ENCODE results near the gene NSMF. TPM values are rescaled to one million over a fixed set of nuclear protein-coding genes. Genes with fewer than 3 reads are reported as not detected.

NSMF gene
- total RNA-seq, 1 donor from 2014 or later = 8.7 TPM

DNA sequence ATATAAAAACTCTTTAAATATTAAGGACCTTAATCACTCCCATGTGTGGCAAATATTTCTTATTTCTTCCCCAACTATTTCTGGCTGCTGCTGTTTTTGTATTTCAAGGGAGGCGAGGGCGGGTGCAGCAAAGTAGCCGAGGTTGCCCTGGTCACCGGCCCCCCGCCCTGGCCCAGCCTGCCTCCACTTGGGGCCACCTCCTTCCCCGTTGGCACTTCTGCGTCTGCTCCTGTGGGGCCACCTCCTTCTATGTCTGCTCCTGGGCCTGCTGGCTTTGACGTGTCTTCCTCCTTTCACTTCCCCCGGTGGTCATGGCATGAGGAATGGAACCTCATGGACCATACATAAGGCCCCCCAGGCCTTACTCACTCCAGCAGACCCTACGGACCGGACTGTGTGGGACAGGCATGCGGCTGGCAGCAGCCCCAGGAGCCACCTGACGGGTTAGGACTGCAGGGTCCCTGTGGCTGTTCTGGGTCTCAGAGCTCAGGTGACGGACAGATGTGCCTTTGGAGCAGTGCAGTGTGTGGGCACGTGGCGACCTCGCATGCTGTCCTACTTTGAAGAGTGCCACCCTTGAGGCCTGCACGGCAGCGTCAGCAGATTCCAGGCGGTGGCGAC, 12.2 kb downstream of the NSMF start:
- DNase-seq (ENCODE audit: low spot score) = no peak

DNA sequence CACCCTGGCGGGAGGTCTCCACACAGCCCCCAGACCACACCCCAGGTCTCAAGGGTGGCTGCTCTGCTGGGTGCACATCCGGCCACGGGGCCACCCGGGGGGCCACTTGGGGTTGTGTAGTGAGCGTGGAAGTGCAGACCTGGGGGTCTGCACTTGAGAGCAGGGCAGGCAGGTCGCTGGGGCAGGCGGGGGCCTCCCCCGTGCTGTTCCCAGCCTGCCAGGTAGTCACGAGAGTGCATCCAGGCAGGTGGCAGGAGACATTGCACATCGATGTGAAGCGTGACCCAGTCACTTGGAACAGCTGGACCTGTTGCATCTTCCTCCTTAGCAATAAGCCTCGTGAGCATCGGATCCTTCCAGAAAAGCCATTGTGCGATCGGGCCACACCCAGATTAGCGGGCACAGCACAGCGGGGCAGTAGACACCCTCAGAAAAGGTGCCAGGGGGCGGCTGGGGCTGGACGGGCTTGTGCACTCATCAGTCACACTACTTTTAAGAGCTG, 13.2 kb downstream of the NSMF start:
- no peak for DNase-seq (ENCODE audit: low spot score)

DNA sequence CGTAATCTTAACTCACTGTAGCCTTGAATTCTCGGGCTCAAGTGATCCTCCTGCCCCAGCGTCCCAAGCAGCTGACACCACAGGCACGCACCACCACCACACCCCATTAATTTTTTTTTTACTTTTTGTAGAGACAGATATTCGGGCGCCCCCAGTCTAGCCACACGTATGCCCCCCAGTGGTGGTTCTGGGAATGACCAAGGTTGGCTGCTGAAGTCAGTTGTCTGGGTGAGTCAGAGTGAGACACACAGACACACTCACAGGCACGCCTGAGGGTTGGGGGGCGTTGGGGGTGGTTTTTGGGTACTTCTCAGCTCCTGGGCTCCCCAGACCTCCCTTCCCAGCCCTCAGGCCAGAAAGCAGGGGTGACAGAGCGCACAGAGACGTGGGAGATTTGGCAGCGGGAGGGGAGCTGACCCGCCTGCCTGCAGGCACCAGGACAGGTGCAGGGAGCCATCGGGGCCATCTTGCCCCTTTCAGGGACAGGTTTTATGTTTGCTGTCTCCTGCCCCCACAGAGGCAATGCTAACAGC, 13.8 kb downstream of the NSMF start:
- peak; percentile 62 for DNase-seq (ENCODE audit: low spot score)

DNA sequence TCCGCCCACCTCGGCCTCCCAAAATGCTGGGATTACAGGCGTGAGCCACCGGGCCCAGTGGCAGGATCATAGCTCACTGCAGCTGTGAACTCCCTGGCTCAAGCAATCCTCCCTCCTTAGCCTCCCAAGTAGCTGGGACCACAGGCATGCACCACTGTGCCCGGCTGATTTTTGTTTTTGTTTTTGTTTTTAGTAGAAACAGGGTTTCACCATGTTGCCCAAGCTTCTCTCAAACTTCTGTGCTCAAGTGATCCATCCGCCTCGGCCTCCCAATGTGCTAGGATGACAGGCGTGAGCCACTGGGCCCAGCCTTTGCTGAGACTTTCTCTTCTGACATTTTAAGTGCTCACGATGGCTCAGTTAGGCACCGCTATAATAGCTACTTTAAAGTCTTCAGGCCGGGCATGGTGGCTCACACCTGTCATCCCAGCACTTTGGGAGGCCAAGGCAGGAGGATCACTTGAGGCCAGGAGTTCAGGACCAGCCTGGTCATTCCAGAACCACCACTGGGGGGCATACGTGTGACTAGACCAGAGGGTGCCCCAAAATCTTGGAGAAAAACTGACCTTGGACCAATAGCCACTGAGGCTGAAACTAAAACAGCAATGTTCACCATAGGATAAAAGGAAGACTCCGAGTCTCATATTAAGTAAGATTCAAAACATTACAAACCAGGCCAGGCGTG, 14.9 kb downstream of the NSMF start:
- DNase-seq (ENCODE audit: low spot score) = no peak

DNA sequence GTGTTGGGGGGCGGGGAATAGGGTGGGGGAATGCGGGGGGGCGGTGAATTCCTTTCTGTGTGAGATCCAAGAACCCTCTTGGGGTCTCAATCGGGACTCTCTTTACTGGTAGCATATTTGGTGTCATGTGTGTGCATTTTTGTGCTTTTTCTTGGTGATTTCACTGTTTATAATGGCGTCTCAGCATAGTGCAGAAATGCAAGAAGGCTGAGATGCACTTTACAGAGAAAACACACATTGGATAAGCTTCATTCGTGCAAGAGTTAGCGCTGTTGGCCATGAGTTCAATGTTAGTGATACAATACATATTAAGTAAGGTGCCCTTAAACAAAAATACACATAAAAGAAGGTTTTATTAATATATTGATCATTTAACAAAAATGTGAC, 17.2 kb downstream of the NSMF start:
- no peak for DNase-seq (ENCODE audit: low spot score)

DNA sequence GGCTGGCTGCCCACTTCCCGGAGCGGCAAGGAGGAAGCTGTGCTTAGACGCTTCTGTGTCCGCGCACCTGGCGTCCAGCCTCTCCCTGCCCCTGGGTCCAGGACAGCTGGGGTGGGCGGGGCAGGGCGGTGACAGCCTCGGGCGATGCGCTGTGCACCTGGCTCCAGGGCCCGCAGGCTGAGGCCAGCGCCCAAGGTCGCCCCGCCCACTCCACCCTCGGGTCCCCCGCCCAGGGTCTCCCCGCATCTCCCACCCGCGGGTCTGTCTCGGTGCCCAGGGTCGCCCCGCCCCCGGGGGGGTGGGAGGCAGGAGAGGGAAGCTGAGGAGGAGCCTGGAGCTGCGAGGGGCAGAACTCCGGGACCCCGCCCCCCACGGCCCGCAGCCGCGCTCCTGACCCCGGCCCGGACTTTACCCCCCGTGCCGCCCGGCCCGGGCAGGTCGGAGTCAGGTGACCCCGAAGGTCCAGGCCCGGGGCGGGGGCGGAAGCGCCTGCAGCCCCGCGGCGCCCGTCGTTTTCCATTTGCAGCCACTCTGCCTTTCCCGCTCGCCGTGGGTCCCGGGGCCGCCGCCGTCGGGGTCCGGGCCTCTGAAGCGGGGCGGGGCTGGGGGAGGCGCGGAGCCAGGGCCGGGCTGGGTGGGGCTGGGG, 17.7 kb downstream of the NSMF start, which contains the start of gene ENTPD8:
ENTPD8 (minus strand) TSS at position 69 of the 646 bp plus-strand sequence. CDS start 3,072 bp downstream, outside the sequence.
- no peak for DNase-seq (ENCODE audit: low spot score)

DNA sequence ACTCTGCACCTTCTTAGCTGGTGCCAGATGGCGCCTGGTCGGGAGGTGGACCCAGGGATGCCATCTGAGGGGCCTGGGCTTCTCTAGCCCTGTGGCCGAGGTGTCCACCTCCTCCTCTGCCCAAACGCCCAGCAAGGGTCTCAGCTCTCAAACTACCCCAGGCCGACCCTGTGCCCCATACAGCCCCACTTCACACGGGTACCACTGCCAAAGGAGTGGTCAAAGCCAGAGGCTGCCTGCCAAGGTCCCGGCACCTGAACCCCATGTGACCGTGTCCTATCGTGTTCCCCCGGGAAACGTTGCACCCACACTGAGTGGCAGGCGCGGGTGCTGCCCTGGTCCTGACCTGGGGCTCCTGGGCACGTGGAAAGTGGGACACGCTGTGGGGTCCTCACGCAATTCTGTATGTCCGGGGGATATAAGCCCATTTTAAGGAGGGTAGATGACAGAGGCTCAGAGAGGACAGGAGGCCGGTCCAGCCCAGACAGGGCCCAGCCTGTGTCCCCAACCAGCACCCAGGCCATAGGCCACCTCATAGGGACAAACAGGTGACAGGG, 19.9 kb downstream of the NSMF start:
- no peak for DNase-seq (ENCODE audit: low spot score)

DNA sequence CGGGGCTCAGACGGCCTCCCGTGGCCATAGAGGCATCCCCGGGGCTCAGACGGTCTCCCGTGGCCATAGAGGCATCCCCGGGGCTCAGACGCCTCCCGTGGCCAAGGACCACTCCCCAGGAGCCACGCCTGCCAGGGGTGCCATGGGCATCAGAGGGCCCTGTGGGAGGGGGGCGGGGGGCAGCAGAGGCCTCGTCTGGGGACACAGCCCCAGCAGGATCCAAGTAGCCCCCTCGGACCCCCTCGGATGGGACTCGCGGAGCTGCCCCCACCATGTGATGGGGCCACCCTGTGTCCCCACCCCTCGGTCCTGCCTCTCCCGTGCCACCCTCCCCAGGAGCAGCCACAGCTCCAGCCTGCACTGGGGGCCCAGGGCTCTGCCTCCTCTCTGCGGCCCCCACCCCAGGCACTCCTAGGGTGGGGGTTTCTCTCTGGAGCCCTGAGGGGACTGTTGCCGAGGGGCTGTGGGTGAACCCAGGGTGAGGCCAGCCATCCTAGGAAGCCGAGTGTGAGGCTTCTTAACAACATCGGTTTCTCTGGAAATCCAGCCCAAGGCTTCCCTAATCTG, 20.5 kb downstream of the NSMF start:
- no peak for DNase-seq (ENCODE audit: low spot score)

DNA sequence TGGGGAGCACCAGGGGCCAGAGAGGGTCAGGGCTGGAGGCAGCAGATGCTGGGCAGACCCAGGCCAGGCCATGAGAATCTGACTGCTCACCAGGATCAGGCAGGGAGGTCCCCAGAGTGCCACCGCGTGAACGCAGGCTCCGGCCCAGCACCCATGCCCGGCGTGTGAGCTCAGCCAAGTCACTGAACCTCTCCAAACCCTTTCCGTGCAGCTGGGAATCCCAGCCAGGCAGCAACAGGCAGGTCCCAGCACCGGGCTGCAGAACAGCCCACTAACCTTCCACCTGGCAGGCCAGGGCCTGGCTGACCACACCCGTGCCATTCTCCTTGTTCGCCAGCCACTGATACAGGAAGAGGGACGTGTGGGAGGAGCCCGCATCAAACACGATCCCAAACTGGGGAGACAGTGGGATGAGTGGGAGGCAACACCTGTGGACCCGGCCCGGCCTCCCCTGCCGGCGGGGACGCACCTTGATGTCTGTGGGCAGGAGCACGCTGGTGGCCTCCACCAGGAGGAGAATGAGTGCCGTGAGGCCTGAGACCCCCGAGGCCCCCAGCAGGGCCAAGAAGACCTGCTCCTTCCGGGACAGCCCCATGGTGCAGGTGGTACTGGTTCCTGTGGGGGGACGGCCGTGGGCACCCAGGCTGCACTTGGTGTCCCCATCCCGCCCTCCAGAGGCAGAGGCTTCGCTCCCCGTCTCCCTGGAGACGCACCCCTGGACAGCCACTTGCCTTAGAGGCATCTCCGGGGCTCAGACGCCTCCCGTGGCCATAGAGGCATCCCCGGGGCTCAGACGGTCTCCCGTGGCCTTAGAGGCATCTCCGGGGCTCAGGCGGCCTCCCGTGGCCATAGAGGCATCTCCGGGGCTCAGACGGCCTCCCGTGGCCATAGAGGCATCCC, 21.2 kb downstream of the NSMF start:
- no peak for DNase-seq (ENCODE audit: low spot score)

DNA sequence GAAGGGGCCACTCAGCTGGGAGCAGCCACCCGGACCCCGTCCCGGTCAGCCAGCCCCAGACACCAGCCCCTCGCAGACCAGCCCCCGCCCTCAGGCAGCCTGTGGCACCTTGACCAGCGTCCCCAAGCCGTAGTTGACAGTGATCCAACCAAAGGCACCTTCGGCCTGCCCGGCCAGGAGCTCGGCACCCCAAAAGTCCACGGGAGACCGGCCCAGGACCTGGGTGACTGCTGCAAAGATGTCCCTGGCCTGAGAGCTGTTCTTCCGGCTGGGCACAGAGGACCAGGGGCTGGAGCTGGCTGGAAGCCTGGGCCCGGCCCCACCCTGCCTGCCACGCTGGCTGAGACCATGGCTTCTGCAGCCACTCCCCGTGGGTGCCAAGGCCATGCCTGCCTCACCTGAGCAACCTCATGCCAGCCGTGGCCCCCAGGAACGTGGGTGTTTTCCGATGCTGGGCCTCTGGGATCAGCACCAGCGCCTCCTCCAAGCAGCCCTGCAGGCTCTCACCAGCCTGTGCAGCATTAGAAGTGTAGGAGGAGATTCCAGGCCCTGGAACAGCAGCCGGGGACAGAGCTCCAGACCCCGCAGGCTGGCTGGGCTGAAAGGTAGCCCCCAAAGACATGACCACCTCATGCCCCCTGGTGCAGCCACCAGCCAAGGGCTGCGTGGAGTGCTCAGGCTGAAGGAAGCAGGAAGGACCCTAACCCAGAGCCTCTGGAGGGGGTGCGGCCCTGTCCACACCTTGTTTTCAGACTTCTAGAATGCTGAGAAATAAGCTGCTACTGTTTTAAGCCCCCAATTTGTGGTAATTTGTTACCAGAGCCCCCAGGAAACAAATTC, 22.2 kb downstream of the NSMF start:
- DNase-seq (ENCODE audit: low spot score) = no peak

DNA sequence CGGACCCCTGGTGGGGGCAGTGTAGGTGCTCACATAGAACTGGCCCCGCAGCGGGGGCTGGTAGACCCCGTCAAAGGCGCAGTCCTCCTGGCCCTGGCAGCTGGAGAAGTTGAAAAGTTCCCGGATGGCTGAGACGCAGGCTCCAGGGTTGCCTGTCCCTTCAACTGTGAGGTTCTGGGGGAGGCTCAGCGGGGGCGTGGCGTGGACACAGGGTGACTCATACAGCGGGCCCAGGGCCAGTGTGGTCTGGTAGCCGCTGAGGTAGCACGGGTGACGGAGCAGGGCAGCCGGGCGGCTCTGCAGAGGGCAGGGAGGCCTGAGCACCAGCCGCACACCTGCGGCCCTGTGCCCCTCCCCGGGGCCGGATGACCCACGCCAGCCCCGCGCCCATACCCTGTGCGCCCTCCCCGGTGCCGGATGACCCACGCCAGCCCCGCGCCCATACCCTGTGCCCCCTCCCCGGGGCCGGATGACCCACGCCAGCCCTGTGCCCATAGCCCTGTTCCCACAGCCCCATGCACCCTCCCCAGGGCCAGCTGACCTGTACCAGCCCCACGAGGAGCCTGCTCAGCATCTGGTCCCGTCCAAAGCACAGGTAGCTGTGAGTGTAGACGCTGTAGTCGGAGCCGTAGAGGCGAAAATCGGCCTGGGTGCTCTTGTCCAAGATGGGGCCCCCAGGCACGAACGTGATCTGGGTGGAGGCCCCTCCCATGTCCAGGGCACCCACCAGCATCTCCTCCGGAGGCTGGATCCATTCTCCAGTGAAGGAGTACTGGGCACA, 23.0 kb downstream of the NSMF start:
- no peak for DNase-seq (ENCODE audit: low spot score)

DNA sequence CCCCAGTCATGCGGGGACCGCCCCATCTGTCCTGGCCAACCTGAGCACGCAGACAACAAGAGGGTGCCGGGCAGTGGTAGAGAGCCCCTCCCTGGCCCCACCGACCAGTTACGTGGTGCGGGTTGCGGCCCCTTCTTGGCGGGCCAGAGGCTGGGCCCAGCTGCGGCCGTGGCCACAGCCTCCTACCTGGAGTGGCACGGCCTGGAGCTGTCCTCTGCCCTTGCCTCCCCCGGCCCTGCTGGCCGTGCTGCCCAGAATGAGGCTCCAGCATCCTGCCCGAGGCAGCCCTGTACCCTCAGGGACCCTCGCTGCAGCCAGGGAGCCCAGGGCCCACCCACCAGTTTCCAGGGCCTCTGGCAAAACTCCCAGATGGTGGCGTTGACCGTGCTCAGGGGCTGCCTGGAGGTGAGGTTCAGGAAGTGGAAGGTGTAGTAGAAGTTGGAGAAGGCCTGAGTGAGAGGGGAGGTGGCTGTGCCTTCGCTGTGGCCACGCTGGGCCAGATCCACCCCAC, 23.7 kb downstream of the NSMF start:
- DNase-seq (ENCODE audit: low spot score) = no peak

DNA sequence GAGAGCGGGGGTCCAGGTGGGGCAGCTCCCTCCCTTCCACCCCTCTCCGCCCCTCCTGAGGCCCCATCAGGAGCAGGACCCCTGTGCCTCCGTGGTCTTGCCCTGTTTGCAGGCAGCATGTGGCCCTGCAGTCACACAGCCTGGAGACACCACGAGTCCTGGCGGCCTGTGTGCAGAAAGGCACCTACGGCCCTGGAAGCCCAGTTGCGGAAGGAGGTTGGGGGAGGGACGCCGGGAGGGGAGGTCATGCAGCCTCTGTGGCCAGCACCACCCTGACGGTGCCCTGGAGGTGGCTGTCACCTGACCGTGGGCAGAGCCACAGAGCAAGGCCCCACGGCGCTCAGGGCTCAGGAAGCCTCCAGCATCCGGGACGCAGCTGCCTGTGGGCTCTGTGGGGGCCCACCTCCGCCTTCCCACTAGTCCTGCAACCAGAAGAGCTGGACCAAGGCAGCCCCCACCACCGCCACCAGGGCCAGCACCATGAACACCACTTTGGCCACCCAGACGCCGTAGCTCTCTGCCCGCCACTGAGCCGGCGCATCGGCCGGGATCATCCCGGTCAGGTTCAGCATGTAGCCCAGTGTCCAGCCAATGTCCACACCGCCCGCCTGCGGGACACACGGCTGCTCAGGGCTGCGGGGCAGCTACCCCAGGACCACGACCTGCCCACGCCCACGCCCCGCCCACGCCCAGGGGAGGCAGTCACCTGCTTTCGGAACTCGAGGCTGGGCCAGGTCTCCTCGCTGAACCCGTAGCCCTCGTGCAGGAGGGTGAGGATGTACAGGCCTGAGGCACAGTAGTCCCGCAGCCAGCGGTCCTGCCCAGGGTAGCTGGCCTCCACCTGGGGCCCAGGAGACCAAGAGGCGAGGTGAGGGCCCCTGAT, 24.4 kb downstream of the NSMF start:
- DNase-seq (ENCODE audit: low spot score) = no peak

DNA sequence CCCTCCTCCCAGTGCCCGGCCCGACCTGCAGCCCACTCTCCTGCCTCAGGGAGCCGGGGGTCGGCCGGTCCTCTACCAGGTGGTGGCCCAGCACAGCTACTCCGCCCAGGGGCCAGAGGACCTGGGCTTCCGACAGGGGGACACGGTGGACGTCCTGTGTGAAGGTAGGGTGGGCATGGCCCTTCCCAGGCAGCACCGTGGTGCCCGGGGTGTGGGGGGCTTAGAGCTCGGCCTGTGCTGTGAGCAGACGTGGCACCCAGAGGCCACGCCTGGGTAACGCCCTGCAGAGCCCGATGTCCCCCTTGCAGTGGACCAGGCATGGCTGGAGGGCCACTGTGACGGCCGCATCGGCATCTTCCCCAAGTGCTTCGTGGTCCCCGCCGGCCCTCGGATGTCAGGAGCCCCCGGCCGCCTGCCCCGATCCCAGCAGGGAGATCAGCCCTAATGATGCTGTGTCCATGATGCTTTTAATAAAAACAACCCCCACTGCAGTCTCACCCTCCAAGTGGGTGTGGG, 25.2 kb downstream of the NSMF start:
- DNase-seq (ENCODE audit: low spot score) = no peak

DNA sequence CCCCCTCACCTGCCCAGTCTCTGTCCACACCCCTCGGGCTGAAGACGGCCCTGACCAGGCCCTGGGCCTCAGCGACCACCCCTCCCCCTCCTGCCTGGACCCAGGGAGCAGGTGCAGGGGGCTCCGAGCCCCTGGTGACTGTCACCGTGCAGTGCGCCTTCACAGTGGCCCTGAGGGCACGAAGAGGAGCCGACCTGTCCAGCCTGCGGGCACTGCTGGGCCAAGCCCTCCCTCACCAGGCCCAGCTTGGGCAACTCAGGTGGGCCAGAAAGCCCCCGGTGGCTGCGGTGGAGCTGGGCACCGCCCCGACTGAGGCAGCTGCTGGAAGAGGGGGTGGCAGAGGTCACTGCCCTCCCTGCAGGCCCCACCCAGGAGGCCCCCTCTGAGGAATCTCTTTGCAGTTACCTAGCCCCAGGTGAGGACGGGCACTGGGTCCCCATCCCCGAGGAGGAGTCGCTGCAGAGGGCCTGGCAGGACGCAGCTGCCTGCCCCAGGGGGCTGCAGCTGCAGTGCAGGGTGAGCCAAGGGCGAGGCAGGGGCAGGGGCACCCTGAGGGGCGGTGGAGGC, 25.7 kb downstream of the NSMF start:
- DNase-seq (ENCODE audit: low spot score) = no peak

DNA sequence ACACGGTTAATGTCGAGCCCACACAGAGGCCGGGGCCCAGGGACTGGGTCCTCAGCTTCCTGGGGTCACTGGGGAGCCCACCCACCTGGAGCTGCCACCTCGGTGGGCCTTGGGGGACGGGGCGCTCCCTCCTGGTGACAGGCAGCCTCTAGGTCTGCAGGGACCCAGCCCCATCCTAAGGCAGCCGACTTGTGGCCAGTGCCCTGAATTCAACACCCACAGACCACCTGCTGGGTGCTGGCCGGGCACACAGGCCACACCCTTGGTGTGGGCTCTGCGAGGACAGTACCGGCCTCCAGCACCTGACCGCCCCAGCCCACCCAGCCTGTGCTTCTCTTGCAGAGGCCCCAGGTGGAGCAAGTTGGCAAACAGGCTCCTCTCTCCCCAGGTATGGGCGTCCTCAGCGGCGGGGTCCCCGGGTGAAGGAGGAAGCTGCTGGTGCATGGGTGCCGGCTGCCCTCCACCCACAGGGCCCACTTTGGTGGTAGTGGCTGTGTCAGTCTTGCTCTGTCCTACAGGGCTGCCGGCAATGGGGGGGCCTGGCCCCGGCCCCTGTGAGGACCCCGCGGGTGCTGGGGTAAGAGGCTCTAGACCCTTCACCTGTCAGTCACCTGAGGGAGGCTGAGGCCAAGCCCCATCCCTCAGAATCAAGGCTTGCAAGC, 26.3 kb downstream of the NSMF start:
- no peak for DNase-seq (ENCODE audit: low spot score)

Measured in umbilical cord (tissue), 2 donors.